Effector memory CD8-positive, alpha-beta T cell (primary cell): ENCODE results near the gene KBTBD12.

Source experiments
- ATAC-seq: fragments of 150-1000 bp; cut with Tn5 transposase; replicated peaks from 2 replicates; pipeline ENCODE4 v1.10.0; 2021; ENCODE audit warnings: mild to moderate bottlenecking, moderate library complexity
- DNase-seq, 3 experiments: peaks; one replicate each; pipeline ENCODE4 v3.0.0; 2021
- H3K27ac Mint-ChIP-seq, 2 donors: one replicate each; pipeline ENCODE4 v1.8.0; 2022; ENCODE audit warnings: mild to moderate bottlenecking in 2 of 2, mixed read lengths in 2 of 2, moderate library complexity in 2 of 2
- H3K27me3 Mint-ChIP-seq, 2 donors: one replicate each; pipeline ENCODE4 v1.8.0; 2022; ENCODE audit warnings: mixed read lengths in 2 of 2
- H3K36me3 Mint-ChIP-seq: one replicate; pipeline ENCODE4 v1.8.0; 2022; ENCODE audit warnings: mild to moderate bottlenecking, moderate library complexity, mixed read lengths; ENCODE audit not compliant: insufficient read depth
- H3K4me1 Mint-ChIP-seq, 2 donors: one replicate each; pipeline ENCODE4 v1.8.0; 2022; ENCODE audit warnings: low read depth in 2 of 2, mixed read lengths in 2 of 2
- H3K4me3 Mint-ChIP-seq, 2 donors: one replicate each; pipeline ENCODE4 v1.8.0; 2022; ENCODE audit warnings: mild to moderate bottlenecking in 2 of 2, mixed read lengths in 2 of 2, moderate library complexity in 2 of 2
- H3K9me3 Mint-ChIP-seq, 2 donors: one replicate each; pipeline ENCODE4 v1.8.0; 2022; ENCODE audit warnings: mixed read lengths in 2 of 2

KBTBD12 gene

GRCh38 chr3:127964053-127964452 lies 49.0 kb downstream of the KBTBD12 start:
- Mint-ChIP-seq H3K4me3 (no peak overlapping the region), H3K27me3 (peaks cover 59 to 60% of the 10 kb centered on the region in 2 donors), H3K27ac (no peak overlapping the region), H3K36me3 (no peaks in the 10 kb centered on the region), H3K4me1 (no peaks in the 10 kb centered on the region), H3K9me3 (no peaks in the 10 kb centered on the region)
- DNase-seq (no peak), ATAC-seq (no peak)

- ATAC-seq: no peak
- Mint-ChIP-seq H3K4me3 (no peak overlapping the region), H3K36me3 (no peaks in the 10 kb centered on the region)
These were observed 49.8 kb downstream of the KBTBD12 start for GRCh38 chr3:127964816-127965215.

GRCh38 chr3:127967316-127967715 lies 52.3 kb downstream of the KBTBD12 start:
- H3K27me3 Mint-ChIP-seq: peaks cover 38 to 52% of the 10 kb centered on the region in 2 donors
- no peaks in the 10 kb centered on the region for H3K9me3 Mint-ChIP-seq
- no peak overlapping the region for H3K27ac Mint-ChIP-seq
- H3K4me3 Mint-ChIP-seq: no peak overlapping the region
- H3K4me1 Mint-ChIP-seq: no peaks in the 10 kb centered on the region
- no peak for ATAC-seq
- peaks cover 2% of the 10 kb centered on the region for H3K36me3 Mint-ChIP-seq
- DNase-seq: no peak

More at GRCh38 chr3:127964816-127965215, 49.8 kb downstream of the KBTBD12 start:
- DNase-seq: no peak
- Mint-ChIP-seq H3K4me1 (no peaks in the 10 kb centered on the region), H3K9me3 (no peaks in the 10 kb centered on the region), H3K27ac (no peak overlapping the region), H3K27me3 (peaks cover 53 to 59% of the 10 kb centered on the region in 2 donors)

- ATAC-seq: no peak
- peaks cover 2% of the 10 kb centered on the region for H3K36me3 Mint-ChIP-seq
- no peaks in the 10 kb centered on the region for H3K4me1 Mint-ChIP-seq
- H3K27me3 Mint-ChIP-seq: peaks cover 42 to 58% of the 10 kb centered on the region in 2 donors
- no peaks in the 10 kb centered on the region for H3K9me3 Mint-ChIP-seq
- H3K27ac Mint-ChIP-seq: no peak overlapping the region
- no peak for DNase-seq
- no peak overlapping the region for H3K4me3 Mint-ChIP-seq
These were observed 56.0 kb downstream of the KBTBD12 start for GRCh38 chr3:127970966-127971592.

- Mint-ChIP-seq H3K9me3 (no peaks in the 10 kb centered on the region), H3K4me1 (no peaks in the 10 kb centered on the region), H3K36me3 (peaks cover 2% of the 10 kb centered on the region), H3K27ac (no peak overlapping the region), H3K27me3 (peaks cover 43 to 55% of the 10 kb centered on the region in 2 donors), H3K4me3 (no peak overlapping the region)
- DNase-seq: no peak
- no peak for ATAC-seq
These were observed 59.2 kb downstream of the KBTBD12 start for GRCh38 chr3:127974226-127974625.

- ATAC-seq (no peak), DNase-seq (no peak)
- H3K36me3 Mint-ChIP-seq: peaks cover 2% of the 10 kb centered on the region
- H3K4me3 Mint-ChIP-seq: no peak overlapping the region
- H3K9me3 Mint-ChIP-seq: no peaks in the 10 kb centered on the region
- H3K4me1 Mint-ChIP-seq: no peaks in the 10 kb centered on the region
- no peak overlapping the region for H3K27ac Mint-ChIP-seq
- H3K27me3 Mint-ChIP-seq: peaks cover 43 to 55% of the 10 kb centered on the region in 2 donors
These were observed 60.4 kb downstream of the KBTBD12 start for GRCh38 chr3:127975153-127976029.

GRCh38 chr3:127978636-127979035 lies 63.6 kb downstream of the KBTBD12 start:
- Mint-ChIP-seq H3K27ac (no peak overlapping the region), H3K9me3 (no peaks in the 10 kb centered on the region), H3K4me1 (no peaks in the 10 kb centered on the region), H3K27me3 (peaks cover 35 to 46% of the 10 kb centered on the region in 2 donors), H3K36me3 (no peaks in the 10 kb centered on the region), H3K4me3 (no peak overlapping the region)
- ATAC-seq (no peak), DNase-seq (no peak)

GRCh38 chr3:127979473-127979872 lies 64.4 kb downstream of the KBTBD12 start:
- no peak for DNase-seq
- Mint-ChIP-seq H3K9me3 (no peaks in the 10 kb centered on the region), H3K4me1 (no peaks in the 10 kb centered on the region), H3K4me3 (no peak overlapping the region), H3K27ac (no peak overlapping the region), H3K36me3 (no peaks in the 10 kb centered on the region), H3K27me3 (peaks cover 31 to 46% of the 10 kb centered on the region in 2 donors)
- ATAC-seq: no peak

GRCh38 chr3:127981097-127981496 lies 66.1 kb downstream of the KBTBD12 start:
- no peaks in the 10 kb centered on the region for H3K36me3 Mint-ChIP-seq

GRCh38 chr3:127982155-127982554 lies 67.1 kb downstream of the KBTBD12 start:
- Mint-ChIP-seq H3K4me1 (no peaks in the 10 kb centered on the region), H3K27ac (no peak overlapping the region), H3K27me3 (peaks cover 16 to 37% of the 10 kb centered on the region in 2 donors), H3K36me3 (no peaks in the 10 kb centered on the region), H3K4me3 (no peak overlapping the region), H3K9me3 (no peaks in the 10 kb centered on the region)
- ATAC-seq (no peak), DNase-seq (no peak)

More at GRCh38 chr3:127981097-127981496, 66.1 kb downstream of the KBTBD12 start:
- DNase-seq (no peak), ATAC-seq (no peak)
- Mint-ChIP-seq H3K27me3 (peaks cover 21 to 41% of the 10 kb centered on the region in 2 donors), H3K4me1 (no peaks in the 10 kb centered on the region), H3K9me3 (no peaks in the 10 kb centered on the region), H3K4me3 (no peak overlapping the region), H3K27ac (no peak overlapping the region)

GRCh38 chr3:127984241-127984975 lies 69.4 kb downstream of the KBTBD12 start:
- no peak overlapping the region for H3K4me3 Mint-ChIP-seq
- H3K36me3 Mint-ChIP-seq: no peaks in the 10 kb centered on the region
- DNase-seq (no peak), ATAC-seq (no peak)
- no peaks in the 10 kb centered on the region for H3K4me1 Mint-ChIP-seq
- no peaks in the 10 kb centered on the region for H3K9me3 Mint-ChIP-seq
- no peak overlapping the region for H3K27ac Mint-ChIP-seq
- H3K27me3 Mint-ChIP-seq: peaks cover 6 to 37% of the 10 kb centered on the region in 2 donors

- Mint-ChIP-seq H3K27me3 (peaks cover 6 to 37% of the 10 kb centered on the region in 2 donors), H3K27ac (no peak overlapping the region), H3K9me3 (no peaks in the 10 kb centered on the region), H3K4me1 (no peaks in the 10 kb centered on the region), H3K4me3 (no peak overlapping the region), H3K36me3 (no peaks in the 10 kb centered on the region)
- ATAC-seq (no peak), DNase-seq (no peak)
These were observed 70.2 kb downstream of the KBTBD12 start for GRCh38 chr3:127985216-127985615.

GRCh38 chr3:127985655-127986225 lies 70.7 kb downstream of the KBTBD12 start:
- Mint-ChIP-seq H3K27me3 (peaks cover 6 to 37% of the 10 kb centered on the region in 2 donors), H3K27ac (no peak overlapping the region), H3K36me3 (no peaks in the 10 kb centered on the region), H3K9me3 (no peaks in the 10 kb centered on the region), H3K4me3 (no peak overlapping the region), H3K4me1 (no peaks in the 10 kb centered on the region)
- no peak for ATAC-seq
- DNase-seq: no peak
